Left cardiac atrium (tissue), 4 donors: ENCODE data around the gene TTC39A. TPM values are rescaled to one million over a fixed set of nuclear protein-coding genes. Genes with fewer than 3 reads are reported as not detected.

Experiments
- ATAC-seq, 2 donors: fragments of 200-7000 bp; cut with Tn5 transposase; one replicate each; pipeline ENCODE4 v1.9.1; 2020; ENCODE audit warnings: mild to moderate bottlenecking in 2 of 2, moderate library complexity in 2 of 2
- DNase-seq: peaks from one replicate; pipeline ENCODE4 v3.0.0-alpha.2; 2020
- intact Hi-C, 2 donors: fragments of 100-400 bp; cut with DNase I; formaldehyde crosslinking; loops; one replicate each; pipeline versions ENCODE4 v1.14.1 to v1.15.1; 2022 to 2023
- total RNA-seq, 2 donors: library from RNA; stranded (reverse); fragmentation: NEBNext Ultra II Directional; extraction: Animal tissue kit (Norgen Biotek cat#: 25700); gene quantifications; one replicate each; pipeline ENCODE4 v1.2.1, GENCODE V29; 2021
- donor health status: DM: no; HTN: yes; CAD: no.
- donor health status: DM: no; HTN: yes; CAD: no; lungs with severe emphysema.
- donor health status: DM: yes; HTN: yes; CAD: no.
- donor health status: Dilated cardiomyopathy.

The TTC39A gene
- total RNA-seq, 2 donors from 2014 or later, result 14.0 to 14.8 TPM

- DNase-seq, result no peak
- ATAC-seq, result no peak
- intact Hi-C loops, result no loop called here
Observed at GRCh38 chr1:51301844-51302162, 28.6 kb downstream of the TTC39A start.

- ATAC-seq, result no peak
- DNase-seq, result no peak
- intact Hi-C loops, result no loop called here
Observed at GRCh38 chr1:51301152-51301843, 29.1 kb downstream of the TTC39A start.

GRCh38 chr1:51299981-51300670 is 30.2 kb downstream of the TTC39A start:
- intact Hi-C loops, result loop anchor here in 1 of 2 donors (5.0 kb wide), 1 partner anchor 108 kb away; no protein-coding TSS in a partner anchor

GRCh38 chr1:51299185-51299885 is 31.0 kb downstream of the TTC39A start:
- no peak for ATAC-seq
- intact Hi-C loops, result loop anchor here in 1 of 2 donors (5.0 kb wide), 1 partner anchor 107 kb away; no protein-coding TSS in a partner anchor
- DNase-seq, result no peak

More at GRCh38 chr1:51299981-51300670, 30.2 kb downstream of the TTC39A start:
- DNase-seq (no peak), ATAC-seq (no peak)

- no peak for ATAC-seq
- intact Hi-C loops, result loop anchor here in 1 of 2 donors (5.0 kb wide), 1 partner anchor 106 kb away; no protein-coding TSS in a partner anchor
- DNase-seq, result no peak
Observed at GRCh38 chr1:51298322-51298705, 32.0 kb downstream of the TTC39A start.

- DNase-seq, result no peak
- ATAC-seq, result peak in 1 of 2 donors; percentile 4
- intact Hi-C loops, result loop anchor here in 1 of 2 donors (5.0 kb wide), 1 partner anchor 105 kb away; no protein-coding TSS in a partner anchor
Observed at GRCh38 chr1:51297401-51298321, 32.7 kb downstream of the TTC39A start.

- DNase-seq (peak; percentile 85), ATAC-seq (peak; percentile 80 to 86)
- intact Hi-C loops, result loop anchor here in 1 of 2 donors (5.0 kb wide), 1 partner anchor 104 kb away; no protein-coding TSS in a partner anchor
Observed at GRCh38 chr1:51296383-51297357, 33.7 kb downstream of the TTC39A start.

- ATAC-seq (no peak), DNase-seq (no peak)
- intact Hi-C loops, result loop anchor here in 1 of 2 donors (5.0 kb wide), 1 partner anchor 104 kb away; no protein-coding TSS in a partner anchor
Observed at GRCh38 chr1:51295926-51296325, 34.4 kb downstream of the TTC39A start.

GRCh38 chr1:51294566-51295184 is 35.7 kb downstream of the TTC39A start:
- no peak for ATAC-seq
- intact Hi-C loops, result loop anchor here in 1 of 2 donors (5.0 kb wide), 1 partner anchor 102 kb away; no protein-coding TSS in a partner anchor
- no peak for DNase-seq

GRCh38 chr1:51293898-51294515 is 36.4 kb downstream of the TTC39A start:
- no peak for DNase-seq
- intact Hi-C loops, result no loop called here
- no peak for ATAC-seq

GRCh38 chr1:51290489-51290847 is 39.9 kb downstream of the TTC39A start:
- DNase-seq (no peak), ATAC-seq (no peak)
- intact Hi-C loops, result no loop called here

- no peak for DNase-seq
- intact Hi-C loops, result no loop called here
- no peak for ATAC-seq
Observed at GRCh38 chr1:51289676-51290488, 40.5 kb downstream of the TTC39A start.

GRCh38 chr1:51288578-51288977 is 41.8 kb downstream of the TTC39A start:
- intact Hi-C loops, result no loop called here
- ATAC-seq, result peak in 1 of 2 donors; percentile 47
- DNase-seq, result no peak

- no peak for ATAC-seq
- DNase-seq, result no peak
- intact Hi-C loops, result no loop called here
Observed at GRCh38 chr1:51287966-51288365, 42.4 kb downstream of the TTC39A start.

GRCh38 chr1:51285055-51285454 is 45.3 kb downstream of the TTC39A start:
- ATAC-seq, result no peak
- intact Hi-C loops, result no loop called here
- no peak for DNase-seq

- peak; percentile 67 to 75 for ATAC-seq
- DNase-seq, result peak; percentile 47
- intact Hi-C loops, result no loop called here
Observed at GRCh38 chr1:51284487-51284954, 45.8 kb downstream of the TTC39A start.
